ENCODE data around the gene COL9A3.

The COL9A3 gene

DNA sequence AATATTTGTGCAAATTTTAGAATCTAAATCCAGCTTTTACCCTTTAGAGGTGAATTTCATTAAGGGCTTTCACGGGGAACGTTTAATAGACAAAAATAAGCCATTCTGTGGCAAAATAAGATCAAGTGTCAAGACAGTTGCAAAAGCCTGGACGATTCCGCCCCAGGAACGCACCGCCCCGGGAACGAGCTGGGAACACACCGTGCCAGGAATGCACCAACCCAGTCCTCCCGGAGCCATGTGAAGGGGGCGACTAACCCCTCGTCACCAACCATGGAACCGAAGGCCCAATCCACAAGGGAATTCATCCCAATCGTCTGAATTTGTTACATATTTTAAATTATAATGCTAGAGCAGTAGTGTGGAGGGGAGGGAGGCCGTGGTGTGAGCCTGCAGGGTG, 65.6 kb downstream of the COL9A3 start:
- no peak for DNase-seq

DNA sequence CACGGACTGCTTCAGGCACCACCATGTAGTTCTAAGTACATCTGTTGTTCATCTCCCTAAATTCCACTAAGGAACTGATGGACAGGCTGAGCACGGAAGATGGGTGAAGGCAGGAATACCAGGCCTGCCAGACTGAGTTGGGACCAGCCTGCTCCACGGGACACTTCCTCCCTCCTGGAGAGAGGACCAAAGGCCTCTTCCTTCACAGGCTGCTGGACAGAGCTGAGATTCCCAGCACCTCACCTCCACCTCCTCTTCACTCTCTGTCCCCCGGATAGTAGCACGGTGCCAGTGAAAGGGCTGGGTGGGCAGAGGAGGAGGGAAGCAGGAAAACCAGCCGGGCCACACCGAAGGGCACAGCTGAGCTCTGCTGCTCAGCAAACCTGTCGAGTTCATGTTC, 67.7 kb downstream of the COL9A3 start:
- no peak for DNase-seq

DNA sequence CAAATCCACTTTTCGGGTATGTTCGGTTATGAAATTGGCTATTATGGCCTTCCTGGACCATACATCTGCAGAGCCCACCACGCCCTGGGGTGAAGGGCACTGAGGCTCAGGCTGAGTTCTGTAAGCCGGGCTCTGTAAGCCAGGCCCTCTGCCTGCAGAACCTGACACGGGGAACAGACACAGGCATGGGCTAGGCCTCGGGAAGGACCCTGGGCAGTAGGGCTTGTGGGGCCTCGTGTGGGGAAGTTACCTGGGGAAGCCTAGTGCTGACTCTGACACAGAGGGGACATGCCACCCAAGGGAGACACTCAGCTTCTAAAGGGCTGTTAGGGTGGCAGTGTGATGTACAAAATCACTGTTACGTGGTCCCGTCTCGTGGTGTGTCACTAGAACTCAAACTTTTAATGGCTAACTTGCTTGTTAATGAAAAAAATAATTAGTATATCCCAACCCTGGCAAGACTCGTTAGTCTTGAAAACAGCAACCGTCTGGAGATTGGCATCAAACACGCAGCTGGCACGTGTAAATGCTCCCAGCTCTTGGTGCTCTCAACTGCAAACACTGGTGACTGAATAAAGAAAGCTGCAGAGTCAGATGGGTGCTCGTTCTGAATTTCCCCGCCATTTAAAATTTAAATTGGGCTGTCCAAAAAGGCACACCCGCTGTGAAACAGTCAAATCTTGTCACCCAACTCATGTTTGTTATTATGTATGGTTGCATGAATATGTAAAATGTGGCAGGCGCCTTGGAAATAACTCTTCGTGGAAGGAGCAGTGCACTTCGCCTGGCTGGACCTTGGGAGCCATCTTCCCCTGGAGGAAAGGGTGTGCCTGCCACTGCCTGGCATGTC, 68.4 kb downstream of the COL9A3 start:
- no peak for DNase-seq

DNA sequence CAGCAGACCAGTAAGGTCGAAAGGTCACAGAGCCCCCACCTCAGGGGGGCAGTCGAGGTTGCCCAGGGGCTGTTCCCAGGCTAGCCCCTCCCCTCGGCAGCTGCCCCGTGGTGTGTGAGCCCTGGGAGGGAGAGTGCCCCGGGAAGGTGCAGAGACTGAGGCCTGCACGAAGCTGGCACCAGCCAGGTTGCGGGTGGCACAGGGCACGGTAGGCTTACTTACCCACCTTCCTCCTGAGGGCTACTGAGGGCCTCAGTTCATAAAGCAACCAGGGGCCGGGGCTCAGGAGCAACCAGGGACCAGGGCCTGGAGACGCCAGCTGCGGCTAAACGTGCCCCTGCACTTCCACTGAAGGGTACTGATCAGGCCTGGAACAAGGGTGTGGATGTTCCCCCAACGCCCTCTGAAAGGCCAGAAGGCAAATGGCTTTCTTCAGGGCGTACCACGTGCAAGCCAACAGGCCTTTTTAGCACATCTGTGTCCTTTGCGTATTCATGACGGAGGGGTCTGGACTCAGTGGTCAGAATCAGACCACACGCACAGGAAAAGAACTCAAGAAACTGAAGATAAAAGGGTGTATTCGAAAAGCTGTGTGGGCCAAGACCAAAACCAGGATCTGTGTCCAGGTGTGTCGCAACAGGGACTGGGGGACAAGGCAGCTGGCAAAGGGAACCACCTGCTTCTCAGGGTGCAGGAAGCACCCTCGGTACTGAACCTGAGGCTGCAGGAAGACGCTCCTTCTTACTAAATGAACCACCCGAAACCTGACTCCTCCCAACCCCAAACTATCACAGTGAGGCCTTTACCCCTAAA, 69.3 kb downstream of the COL9A3 start:
- DNase-seq = no peak

DNA sequence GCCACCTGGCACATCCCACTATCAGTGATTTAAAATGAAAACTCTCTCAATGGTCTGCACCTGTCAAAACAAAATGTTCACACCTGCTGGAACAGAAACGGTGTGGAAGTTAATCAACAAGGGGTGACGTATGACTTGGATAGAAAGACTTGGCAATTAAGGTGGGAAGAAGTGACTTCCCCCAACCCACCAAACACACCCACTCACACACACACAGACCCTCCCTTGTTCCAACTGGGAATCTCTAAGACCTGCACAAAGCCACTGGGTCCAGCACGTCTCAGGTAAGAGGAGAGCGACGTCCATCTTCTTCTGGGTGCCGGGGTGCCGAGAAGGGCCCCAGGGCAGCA, 69.8 kb downstream of the COL9A3 start:
- no peak for DNase-seq

DNA sequence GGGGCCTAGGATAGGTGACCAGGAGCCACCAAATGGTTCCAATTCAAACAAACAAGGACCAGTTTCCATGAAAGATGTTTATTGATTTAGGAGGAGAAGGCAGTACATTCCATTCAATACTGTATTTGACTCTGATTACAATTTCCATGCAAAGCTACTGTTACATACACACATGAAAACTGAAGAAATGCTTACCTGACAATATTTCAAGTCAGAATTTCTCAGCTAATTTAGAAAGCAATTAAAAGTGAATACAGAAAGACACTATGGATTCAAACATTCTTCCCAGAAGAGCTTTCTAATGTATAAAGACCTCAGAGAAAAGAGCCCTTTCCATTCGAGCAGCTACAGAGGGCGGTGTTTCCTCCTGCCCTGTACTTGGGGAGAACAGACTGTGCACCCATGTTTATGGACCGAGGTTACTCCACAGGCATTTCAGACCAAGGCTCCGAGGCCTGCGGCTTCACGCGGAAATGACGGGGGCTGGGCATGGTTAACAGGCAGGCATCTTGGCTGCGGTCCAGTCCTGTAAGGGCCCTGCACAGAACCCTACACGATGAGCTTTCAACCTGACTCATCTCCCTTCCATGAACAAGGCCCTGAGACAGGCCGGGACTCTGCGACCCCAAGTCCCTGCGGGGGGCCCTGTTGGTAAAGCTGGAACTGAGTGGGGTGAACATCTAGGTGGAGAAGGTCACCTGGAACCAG, 70.5 kb downstream of the COL9A3 start:
- peak; percentile 85 for DNase-seq

DNA sequence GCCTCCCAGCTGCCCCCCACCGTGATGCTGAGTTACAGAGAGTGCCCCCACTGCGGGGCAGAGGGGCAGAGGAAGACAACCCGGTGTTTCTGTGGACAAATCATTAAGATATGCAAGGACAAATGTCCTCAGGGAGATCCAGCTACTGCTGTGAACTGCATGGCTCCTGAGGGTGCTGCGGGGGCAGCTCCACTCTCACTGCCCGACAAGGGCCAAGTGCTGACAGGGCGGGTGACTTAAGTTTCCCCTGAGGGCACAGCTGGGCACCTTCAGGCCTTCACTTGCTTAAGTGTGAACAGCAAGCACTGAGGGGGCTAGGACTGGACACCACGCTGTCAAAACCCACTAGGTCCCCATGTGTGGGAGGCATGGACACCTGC, 71.0 kb downstream of the COL9A3 start:
- DNase-seq = no peak

DNA sequence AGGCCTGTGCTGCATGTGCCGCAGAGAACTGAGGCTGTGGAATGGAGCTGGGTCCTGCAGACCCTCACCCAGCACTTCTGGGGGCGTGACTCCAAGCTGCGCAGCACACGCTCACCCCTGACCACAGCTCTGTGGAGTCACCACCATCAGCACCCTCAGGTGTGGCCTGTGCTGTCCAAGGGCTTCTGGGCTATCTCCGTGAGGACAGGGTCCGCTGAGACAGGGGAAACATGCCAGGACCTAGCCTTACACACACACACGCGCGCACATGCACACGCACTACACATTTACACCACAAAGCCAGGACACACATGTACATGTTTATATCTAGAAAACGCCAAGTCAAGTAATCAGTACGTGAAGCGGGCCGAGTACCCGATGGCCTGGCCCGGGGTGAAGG, 71.6 kb downstream of the COL9A3 start:
- DNase-seq = no peak

DNA sequence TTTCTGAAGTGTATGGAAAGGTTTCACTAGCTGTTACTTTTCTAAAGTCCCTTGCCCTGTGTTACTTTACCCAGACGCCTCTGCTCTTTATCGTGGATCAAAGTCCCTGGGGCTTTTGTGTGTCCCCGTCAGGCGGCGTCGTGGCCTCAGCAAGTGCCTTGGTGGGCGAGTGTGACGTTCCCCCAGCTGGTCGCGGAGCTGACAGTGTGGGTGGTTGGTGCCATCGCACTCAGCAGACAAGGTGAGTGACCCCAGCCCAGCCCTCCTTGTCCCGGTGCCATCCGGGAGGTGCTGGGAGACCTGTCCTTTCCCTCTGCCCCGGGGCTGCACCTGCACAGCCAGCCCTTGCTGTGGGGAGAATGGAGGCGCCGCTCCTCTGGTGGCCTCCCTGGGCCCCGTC, 72.1 kb downstream of the COL9A3 start:
- DNase-seq = no peak

DNA sequence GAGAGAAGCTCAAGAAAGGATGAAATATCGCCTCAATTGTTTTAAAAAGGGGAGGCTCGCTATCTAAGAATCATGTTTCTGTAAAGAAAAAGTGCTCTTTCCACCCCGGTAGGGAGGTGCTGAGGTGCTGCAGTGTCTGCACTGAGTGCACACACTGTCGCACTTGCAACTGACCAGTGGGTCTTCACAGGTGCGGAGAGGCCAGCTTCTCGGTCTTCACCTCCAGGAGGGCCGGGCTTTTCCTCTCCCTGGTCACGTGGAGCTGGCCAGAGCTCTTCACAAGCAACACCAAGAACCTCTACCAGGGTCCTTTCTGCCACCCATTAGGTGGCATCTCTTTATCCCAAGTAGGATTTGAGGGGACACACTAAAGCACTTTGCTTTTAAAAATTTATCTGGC, 72.6 kb downstream of the COL9A3 start:
- no peak for DNase-seq

DNA sequence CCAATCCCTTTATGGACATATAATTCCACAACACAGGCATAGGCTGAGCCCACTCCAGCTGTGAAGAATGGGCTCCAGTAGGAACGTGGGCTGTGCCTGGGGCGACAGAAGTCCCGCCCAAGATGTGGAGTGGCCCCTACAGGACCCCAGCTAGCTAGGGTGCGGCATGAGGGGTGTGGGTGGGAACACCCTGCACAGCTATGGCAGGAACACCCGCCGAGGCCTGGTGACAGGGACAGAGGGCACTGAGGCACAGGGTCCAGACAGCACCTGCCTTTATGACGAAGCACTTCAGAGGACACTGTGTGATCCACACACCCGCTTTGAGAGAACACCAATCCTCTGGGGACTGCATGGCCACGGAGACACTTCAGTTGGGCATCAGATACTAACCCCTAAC, 73.0 kb downstream of the COL9A3 start:
- no peak for DNase-seq

DNA sequence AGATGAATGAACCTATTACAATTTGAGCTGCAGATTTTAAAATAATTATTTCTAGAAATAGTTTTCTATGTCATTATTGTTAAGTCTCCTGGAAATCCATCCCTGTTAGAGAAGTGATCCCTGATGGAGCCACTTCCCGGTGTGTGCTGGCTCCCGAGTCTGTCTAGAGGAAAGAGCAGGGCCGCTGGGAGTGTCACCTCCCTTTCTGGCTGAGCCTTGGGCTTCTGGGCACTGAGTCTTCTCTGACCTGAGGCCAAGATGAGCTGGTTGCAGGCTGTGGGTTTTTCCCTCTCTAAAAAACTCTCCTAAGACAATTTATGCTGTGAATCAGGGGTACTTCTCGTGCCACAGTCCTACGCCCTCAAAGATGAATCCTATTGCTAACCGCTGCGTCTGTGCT, 73.6 kb downstream of the COL9A3 start:
- DNase-seq = no peak
